DMS153 treated with DMSO at 0.1 percent for 48 hours (cell line): ENCODE results near the gene RAB13.

ENCODE experiments used
- DNase-seq: peaks from one replicate; lab custom pipeline; 2025; ENCODE audit not compliant: unreplicated experiment; lab: John Stamatoyannopoulos, UW

RAB13 gene

DNA sequence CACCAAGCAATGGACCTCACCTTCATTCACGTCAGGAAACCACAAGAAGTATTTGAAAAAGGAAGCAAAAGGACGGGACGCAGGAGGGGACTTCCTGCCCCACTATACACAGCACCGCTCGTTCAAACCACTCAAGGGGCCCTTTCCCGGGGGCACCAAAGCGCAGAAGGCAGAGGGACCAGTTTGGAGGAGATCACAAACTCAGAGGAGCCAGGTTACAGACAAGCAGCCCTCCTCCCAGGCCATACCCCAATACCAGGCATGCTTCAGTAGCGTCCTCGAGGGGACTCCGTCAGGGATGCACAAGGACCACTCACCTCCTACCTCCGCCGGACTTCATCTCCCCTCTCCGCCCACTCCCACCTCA is 28.4 kb downstream of the RAB13 start:
- DNase-seq, result no peak

DNA sequence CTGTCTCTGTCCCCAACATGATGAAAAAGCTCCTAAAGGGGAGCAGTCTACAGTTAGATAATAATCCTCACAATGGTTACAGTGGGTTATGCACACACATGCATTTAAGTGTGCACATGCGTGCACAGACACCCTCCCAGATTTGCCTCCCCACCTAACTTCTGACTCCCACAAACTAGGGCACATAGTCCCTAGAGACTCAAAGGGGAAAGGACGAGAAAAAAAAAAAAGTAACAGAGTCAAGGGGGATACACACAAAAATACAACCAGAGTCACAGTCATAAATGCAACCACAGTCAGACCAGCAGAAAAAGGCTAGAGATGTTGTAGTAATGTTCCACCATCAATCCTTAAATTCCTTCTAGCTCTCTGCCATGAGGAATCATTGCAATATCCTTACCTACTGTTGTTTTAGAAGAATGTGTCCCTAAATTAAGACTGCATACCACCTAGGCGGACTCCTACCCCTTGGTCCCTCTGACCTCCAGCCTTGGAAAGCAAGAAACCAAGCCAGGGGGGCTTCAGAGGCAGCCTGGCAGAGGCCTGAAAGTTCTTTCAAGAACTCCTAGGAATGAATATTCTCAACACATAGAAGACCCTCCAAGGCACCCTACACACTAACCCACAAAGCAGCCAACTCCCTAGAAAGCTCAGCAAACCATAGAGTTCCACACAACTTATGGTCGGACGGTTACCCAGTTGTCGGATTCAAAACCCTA is 29.0 kb downstream of the RAB13 start:
- DNase-seq, result no peak

DNA sequence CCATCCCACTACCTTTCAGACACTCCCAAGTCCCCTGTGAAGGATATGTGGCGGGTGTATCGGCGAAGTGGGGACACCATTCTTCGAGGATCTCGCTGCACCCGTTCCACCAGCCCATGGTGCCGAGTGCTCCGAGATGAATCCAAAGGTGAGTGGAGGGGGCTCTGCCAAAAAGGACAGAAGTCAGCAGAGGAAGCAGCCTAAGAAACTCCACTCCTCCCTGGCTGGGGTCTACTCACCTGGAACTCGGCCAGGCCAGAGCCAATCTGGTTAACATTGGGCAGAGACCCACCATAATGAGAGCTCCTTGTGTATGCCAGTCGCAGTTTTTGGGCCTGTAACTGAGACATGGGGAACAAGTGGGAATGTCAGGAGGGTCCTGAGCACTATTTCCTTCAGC is 31.3 kb downstream of the RAB13 start:
- no peak for DNase-seq

DNA sequence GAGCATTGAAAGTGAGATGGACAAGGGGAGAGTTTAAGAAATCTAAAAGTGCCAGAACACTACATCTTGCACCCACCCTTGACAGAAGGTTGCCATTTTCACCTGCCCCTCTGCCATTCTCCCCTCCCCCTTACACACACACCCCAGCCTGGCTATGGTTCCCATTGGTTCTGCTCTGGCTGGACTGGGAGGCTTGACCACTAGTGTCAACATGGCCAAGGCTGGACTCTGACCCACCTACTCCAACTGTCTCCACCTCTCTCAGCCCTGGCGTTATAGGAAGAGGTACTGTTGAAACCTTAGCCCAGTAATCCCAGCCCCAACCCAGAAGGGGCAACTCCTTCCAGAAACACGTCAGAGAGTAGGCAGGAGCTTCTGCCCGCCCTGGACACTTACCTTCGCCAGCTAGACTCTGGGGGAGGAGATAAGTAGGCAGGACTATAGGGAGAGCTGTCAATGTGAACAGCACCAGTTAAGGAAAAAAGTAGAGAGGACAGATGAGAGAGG is 32.2 kb downstream of the RAB13 start:
- DNase-seq, result no peak

GRCh38 chr1:153951801-153952200 is 34.3 kb downstream of the RAB13 start:
- no peak for DNase-seq

DNA sequence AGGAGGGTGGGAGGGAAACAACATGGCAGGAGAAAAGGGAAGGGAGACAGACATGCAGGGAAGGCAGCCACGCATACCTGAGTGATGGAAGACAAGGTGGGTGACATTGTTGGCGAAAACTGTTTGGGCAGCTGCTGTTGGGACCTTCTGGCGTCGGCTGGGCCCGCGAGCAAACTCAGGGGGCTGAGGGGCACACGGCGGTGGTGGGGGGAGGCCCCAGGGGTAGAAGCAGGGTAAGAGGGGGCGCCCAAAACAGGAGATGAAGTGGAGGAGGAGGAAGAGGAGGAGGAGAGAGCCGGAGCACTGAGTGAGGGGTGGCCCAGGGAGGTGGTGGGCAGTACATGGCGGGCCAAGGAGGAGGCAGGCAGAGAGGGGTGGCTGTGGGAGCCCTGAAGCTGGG is 35.0 kb downstream of the RAB13 start:
- DNase-seq, result no peak

DNA sequence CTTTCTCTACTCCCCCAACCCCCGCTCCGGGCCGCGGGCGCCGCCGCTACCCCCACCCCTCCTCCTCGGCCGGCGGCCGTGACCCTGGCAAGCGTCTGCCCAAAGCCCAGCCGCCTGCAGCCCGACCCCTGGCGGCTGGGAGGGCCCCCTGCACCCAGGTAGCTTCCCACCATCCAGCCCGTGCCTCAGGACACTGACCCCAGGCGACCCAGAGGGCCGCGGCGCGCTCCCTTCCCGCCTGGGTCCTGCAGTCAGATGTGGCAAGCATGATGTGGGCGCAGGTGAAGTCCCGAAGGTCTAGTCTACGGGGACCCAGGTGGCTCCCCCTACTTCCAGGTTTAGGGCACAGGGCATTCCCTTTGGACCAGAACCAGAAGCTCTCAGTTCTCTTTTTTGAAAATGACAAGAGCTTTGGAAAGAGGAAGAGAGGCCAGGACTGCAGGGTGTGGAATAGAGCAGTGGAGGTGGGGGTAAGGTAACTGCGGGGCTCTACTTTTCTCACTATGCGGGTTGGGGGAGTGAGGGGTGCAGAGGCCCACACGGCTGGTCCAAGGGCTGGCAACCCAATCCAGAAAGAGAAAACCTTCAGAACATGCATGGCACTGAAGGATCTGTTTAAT is 39.4 kb downstream of the RAB13 start, which contains the start of gene DENND4B:
DENND4B (minus strand) TSS at position 97 of the 620 bp plus-strand sequence. CDS start 2,344 bp downstream, outside the sequence.
- DNase-seq, result peak; percentile 85

DNA sequence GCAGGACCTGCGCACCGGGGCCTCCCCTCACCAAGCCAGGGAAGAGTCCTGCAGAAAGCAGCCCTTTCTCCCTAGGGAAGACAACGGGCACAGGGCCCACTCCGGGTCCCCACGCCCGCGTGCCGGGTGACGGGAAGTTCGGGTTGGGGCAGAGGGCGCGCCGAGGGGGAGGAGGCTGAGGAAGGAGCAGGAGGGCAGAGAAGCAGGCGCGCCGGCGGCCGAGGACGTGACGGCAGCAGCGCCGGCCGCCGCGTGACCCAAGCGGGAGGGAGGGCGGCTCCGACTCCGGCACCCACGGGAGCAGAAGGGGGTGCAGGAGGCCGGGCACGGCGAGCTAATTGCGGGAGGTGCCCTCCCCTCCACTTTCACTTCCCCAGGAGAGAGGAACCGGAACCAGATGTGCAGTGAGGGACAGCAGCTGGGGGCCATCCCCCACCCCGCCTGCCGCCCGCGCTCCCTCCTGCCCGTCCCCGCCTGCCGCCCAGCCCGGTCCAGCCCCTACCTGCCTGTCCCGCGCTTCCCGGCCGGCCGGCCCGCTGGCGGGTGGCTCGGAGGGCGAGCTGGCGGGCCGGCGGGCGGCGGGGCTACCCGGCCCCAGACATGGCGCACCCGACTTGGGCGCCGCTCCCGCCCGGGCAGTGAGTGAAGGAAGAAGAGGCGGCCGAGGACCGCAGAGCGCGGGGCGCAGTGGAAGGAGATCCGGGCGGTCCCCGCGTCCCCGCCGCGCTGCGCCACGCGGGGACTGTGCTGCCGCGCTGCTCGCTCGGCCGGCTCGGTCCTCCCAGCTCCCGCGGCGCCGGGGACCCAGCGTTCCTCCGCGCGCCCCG is 40.1 kb downstream of the RAB13 start:
- peak; percentile 37 for DNase-seq

DNA sequence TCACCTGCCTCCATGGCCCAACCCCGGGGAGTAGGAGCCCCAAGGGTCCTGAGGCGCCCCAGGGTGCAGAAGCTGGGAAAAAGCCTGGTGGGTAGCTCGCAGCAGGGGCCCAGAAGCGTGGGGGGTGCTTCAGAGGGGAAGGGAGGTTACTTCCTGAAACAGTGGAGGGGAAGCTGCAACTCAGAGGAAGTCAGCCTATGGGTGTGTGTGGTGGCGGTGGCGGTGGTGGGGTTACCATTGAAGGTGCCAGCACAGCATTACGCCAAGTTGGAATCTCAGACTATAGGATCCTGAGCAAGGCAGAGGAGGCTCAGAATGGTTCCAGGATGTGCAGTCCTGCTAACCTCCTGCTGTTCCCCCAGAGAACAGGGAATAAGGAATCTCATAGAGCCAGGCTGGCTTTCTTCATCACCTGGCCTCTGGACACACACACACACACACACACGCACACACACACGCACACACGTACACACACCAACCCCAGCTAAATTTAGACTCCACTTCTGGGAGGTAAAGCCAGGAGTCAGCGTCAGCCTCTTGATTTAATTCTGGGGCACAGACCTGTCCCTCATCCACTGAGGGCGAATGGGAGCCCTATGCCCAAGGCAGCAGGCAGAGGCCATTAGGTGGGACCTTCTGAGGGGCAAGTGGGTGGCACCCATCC is 40.9 kb downstream of the RAB13 start:
- DNase-seq, result no peak

DNA sequence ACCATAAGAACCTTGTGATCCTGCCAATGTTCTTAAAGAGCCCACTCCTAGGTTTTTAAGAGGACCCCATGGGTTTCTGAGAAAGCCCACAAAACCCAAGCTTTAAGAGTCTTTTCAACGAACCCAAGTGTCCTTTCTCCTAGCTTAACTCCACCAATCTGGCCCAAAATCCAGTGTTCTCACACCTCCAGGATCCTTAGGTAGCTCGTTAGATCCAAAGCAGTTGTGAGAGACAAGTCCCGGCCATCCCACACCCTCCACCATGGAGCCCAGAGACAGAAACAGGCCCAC is 41.4 kb downstream of the RAB13 start:
- DNase-seq, result no peak

DNA sequence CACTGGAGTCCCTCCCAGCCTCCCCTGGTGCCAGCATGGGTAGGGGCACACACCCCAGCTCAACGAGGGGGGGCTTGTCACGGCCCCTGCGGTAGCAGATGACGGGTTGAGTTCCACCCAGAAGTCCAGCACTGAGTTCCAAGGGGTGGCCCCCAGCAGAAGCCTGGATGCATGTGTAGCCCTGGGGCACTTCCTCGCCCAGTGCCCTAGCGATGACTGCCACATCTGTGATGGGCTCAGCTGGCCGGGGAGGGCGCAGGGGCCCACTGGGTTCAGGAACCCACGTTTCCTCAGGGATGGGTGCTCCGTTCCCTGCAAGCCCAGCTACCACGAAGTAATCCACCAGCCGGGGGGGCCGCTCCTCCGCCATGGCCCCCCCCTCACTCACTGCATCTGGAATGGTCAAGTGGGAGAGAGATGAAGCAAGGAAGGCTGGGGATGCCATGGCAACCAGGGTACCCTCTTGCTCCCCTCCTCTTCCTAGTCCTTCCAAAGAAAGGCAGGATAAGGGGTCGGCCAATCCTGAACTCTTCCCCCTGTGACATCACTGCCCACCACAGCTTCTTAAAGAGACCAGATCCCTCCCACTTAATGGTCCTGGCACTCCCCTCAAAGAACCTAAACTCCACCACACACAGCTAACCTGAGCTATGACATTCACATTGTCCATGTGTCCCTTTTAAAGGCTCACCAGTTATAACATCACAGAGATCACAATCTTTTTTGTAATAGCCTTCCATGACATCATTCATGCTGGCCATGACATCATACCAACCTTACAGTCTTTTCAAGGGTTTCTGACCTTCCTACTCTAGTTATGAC is 41.9 kb downstream of the RAB13 start:
- no peak for DNase-seq

- DNase-seq, result no peak
Measured at GRCh38 chr1:153942766-153943549, 43.2 kb downstream of the RAB13 start.

- DNase-seq, result no peak
Measured at GRCh38 chr1:153941826-153942725, 44.1 kb downstream of the RAB13 start.

DNA sequence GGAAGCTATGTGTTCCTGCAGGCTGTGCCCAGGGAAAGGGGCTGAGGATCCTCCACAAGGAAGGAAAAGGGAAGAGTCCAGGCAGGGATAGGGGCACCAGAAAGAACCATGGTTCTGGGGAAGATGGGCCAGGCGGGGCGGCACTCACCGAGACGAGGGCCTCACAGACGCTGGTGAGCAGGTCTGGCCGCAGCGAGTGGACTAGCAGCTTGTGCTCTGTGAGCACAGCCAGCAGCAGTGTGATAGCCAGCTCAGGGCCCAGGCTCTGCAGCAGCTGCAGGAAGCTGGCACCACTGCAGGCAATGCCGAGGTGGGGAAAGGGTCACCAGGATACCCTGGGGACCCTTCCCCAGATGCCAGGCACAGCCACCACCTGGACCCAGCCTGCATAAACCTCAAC is 45.4 kb downstream of the RAB13 start:
- DNase-seq, result no peak

GRCh38 chr1:153939476-153939875 is 46.7 kb downstream of the RAB13 start:
- no peak for DNase-seq

- no peak for DNase-seq
Measured at GRCh38 chr1:153938996-153939395, 47.1 kb downstream of the RAB13 start.

GRCh38 chr1:153937331-153937730 is 48.8 kb downstream of the RAB13 start:
- DNase-seq, result no peak

GRCh38 chr1:153936011-153936802 is 49.9 kb downstream of the RAB13 start:
- no peak for DNase-seq
